HCT116 (cell line): ENCODE data around the gene MYBL2.

ENCODE experiments used
- CEBPB ChIP-seq: IDR thresholded peaks from 2 replicates; pipeline ENCODE4 v1.6.1; 2012; ENCODE audit warnings: low read depth
- EGR1 ChIP-seq: IDR thresholded peaks from 2 replicates; pipeline ENCODE4 v1.6.1; 2012; ENCODE audit warnings: low read depth
- ELF1 ChIP-seq: IDR thresholded peaks from 2 replicates; pipeline ENCODE4 v1.6.1; 2012; ENCODE audit warnings: low read depth, borderline replicate concordance
- EZH2 ChIP-seq: fragments of 200-600 bp; sonication (generic); IDR thresholded peaks from 2 replicates; pipeline ENCODE4 v1.6.1; 2017; ENCODE audit warnings: antibody characterized with exemption, mixed run types
- JUND ChIP-seq: IDR thresholded peaks from 2 replicates; pipeline ENCODE4 v1.6.1; 2012
- POLR2A ChIP-seq: IDR thresholded peaks from 2 replicates; pipeline ENCODE4 v1.7.0; 2011; ENCODE audit warnings: borderline replicate concordance; ENCODE audit not compliant: insufficient read depth, insufficient read length; ENCODE audit errors: extremely low read depth
- POLR2AphosphoS5 ChIP-seq: IDR thresholded peaks from 2 replicates; pipeline ENCODE4 v1.6.1; 2011; ENCODE audit warnings: mild to moderate bottlenecking, low read depth, low read length, moderate library complexity
- TCF7L2 ChIP-seq: IDR thresholded peaks from 2 replicates; pipeline ENCODE4 v1.7.0; 2011; ENCODE audit warnings: borderline replicate concordance, inconsistent platforms; ENCODE audit not compliant: insufficient read depth, insufficient read length; ENCODE audit errors: extremely low read depth
- YY1 ChIP-seq: IDR thresholded peaks from 2 replicates; pipeline ENCODE4 v1.6.1; 2011; ENCODE audit warnings: low read length, low read depth, moderate library complexity, mild to moderate bottlenecking; ENCODE audit not compliant: insufficient replicate concordance; ENCODE audit errors: extremely low read depth
- ZNF274 ChIP-seq: fragments of 200-500 bp; sonication (Bioruptor generic); IDR thresholded peaks from 2 replicates; pipeline ENCODE4 v1.6.1; 2014; ENCODE audit warnings: mild to moderate bottlenecking, low read depth, low read length, inconsistent platforms
- TF ChIP-seq, protein P1 (sequence below), 3 experiments: fragments of 200-600 bp in 1 of 3; sonication (generic) in 1 of 3; IDR thresholded peaks in 2 of 3; conservative IDR thresholded peaks in 1 of 3; 2 replicates each; pipeline ENCODE4 v1.5.1; 2012 to 2017; ENCODE audit warnings: low read depth in 2 of 3, low read length in 2 of 3, antibody characterized with exemption in 1 of 3, borderline replicate concordance in 1 of 3, control low read depth in 1 of 3, mild to moderate bottlenecking in 1 of 3, mixed read lengths in 1 of 3, mixed run types in 1 of 3, moderate library complexity in 1 of 3; ENCODE audit not compliant: insufficient read depth in 1 of 3
- TF ChIP-seq, protein P2 (sequence below): IDR thresholded peaks from 2 replicates; pipeline ENCODE4 v1.6.1; 2012; ENCODE audit warnings: low read depth

DNA sequence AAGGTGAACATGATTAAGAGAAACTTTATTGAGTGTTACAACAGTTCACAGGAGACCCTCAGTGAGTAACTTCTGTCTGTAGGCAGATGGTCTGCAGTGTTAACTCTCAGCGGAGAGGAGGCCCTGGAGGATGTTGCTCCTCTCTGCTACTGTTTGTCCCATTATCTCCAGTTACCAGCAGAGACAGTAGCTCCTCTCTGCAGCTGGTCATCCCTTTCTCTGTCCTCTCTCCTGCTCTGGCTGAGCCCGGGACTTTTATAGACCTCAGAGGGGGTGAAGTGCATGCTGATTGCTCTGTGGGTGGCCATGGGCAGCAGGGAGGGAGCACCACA lies 54.1 kb downstream of the MYBL2 start:
- TF ChIP-seq POLR2AphosphoS5 (no peak), EGR1 (no peak), EZH2 (no peak), ZNF274 (no peak), POLR2A (no peak), JUND (no peak), YY1 (no peak), CEBPB (no peak), ELF1 (no peak), TCF7L2 (no peak)
- TF ChIP-seq, protein P1, sequence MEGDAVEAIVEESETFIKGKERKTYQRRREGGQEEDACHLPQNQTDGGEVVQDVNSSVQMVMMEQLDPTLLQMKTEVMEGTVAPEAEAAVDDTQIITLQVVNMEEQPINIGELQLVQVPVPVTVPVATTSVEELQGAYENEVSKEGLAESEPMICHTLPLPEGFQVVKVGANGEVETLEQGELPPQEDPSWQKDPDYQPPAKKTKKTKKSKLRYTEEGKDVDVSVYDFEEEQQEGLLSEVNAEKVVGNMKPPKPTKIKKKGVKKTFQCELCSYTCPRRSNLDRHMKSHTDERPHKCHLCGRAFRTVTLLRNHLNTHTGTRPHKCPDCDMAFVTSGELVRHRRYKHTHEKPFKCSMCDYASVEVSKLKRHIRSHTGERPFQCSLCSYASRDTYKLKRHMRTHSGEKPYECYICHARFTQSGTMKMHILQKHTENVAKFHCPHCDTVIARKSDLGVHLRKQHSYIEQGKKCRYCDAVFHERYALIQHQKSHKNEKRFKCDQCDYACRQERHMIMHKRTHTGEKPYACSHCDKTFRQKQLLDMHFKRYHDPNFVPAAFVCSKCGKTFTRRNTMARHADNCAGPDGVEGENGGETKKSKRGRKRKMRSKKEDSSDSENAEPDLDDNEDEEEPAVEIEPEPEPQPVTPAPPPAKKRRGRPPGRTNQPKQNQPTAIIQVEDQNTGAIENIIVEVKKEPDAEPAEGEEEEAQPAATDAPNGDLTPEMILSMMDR (IDR thresholded peaks at IDR 0.05 in 2 of 3, conservative IDR thresholded peaks at IDR 0.05 in 1 of 3; ENCODE audit: borderline replicate concordance in 1 of 3, insufficient read depth in 1 of 3, low read depth in 2 of 3, low read length in 2 of 3), result no peak
- TF ChIP-seq, protein P2, sequence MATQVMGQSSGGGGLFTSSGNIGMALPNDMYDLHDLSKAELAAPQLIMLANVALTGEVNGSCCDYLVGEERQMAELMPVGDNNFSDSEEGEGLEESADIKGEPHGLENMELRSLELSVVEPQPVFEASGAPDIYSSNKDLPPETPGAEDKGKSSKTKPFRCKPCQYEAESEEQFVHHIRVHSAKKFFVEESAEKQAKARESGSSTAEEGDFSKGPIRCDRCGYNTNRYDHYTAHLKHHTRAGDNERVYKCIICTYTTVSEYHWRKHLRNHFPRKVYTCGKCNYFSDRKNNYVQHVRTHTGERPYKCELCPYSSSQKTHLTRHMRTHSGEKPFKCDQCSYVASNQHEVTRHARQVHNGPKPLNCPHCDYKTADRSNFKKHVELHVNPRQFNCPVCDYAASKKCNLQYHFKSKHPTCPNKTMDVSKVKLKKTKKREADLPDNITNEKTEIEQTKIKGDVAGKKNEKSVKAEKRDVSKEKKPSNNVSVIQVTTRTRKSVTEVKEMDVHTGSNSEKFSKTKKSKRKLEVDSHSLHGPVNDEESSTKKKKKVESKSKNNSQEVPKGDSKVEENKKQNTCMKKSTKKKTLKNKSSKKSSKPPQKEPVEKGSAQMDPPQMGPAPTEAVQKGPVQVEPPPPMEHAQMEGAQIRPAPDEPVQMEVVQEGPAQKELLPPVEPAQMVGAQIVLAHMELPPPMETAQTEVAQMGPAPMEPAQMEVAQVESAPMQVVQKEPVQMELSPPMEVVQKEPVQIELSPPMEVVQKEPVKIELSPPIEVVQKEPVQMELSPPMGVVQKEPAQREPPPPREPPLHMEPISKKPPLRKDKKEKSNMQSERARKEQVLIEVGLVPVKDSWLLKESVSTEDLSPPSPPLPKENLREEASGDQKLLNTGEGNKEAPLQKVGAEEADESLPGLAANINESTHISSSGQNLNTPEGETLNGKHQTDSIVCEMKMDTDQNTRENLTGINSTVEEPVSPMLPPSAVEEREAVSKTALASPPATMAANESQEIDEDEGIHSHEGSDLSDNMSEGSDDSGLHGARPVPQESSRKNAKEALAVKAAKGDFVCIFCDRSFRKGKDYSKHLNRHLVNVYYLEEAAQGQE, result no peak
